Urothelium cell line (cell line): ENCODE results near the gene ARHGEF33.

ENCODE experiments used
- DNase-seq: peaks from one replicate; pipeline ENCODE4 v3.0.0; 2011; ENCODE audit warnings: low spot score, mixed read lengths
- FAIRE-seq: peaks from 2 replicates; lab custom pipeline; 2011; peaks lifted over from hg19 to GRCh38; lab: Jason Lieb, UNC

The ARHGEF33 gene

DNA sequence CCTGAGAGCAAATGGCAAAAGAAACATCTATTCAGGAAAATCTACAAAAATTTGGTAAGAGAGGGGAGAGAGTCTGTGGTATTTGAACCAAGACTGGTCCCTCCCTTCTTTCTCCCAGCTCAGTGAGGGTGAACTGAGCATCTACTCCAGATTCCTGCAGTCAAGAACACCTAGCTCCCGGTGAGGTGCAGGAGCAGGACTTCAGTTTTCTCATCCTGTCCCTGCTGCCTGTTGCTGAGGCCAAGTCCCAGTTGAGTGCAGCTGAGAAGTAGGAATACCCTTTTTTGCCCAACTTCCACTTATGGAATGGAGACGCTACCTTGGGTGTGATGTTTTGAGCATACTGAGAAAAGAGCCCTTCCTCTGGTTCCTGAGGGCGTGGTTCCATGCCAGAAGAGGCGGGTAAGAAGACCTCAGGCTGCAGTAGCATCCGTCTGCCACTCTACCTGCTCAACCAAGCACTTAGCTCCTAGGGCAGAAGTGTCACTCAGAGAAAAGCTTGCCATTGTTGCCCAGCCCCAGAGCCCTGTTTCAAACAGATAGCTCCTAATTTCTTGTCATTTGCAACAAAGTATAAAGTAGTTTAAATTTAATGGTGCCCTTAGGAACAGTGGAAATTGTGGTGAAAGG lies 118.3 kb downstream of the ARHGEF33 start:
- FAIRE-seq (no peak), DNase-seq (peak; percentile 6)

DNA sequence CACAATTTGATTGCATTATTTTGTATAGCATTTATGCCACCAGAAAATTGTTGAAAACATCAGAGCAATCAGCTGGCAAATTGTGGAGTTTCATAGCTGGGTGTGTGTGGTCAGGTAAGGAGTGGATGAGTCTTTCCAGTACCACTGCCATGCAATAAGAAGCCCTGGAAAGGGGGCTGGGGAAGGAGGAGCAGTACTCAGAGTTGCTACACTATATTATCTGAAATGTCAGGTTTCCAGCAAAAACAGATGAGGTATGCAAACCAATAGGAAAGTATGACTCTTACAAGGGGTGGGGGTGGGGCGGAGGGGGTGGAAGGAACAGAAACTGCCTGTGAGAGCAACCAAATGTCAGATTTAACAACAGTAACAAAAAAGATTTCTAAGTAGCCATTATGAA lies 119.0 kb downstream of the ARHGEF33 start:
- FAIRE-seq (no peak), DNase-seq (no peak)

DNA sequence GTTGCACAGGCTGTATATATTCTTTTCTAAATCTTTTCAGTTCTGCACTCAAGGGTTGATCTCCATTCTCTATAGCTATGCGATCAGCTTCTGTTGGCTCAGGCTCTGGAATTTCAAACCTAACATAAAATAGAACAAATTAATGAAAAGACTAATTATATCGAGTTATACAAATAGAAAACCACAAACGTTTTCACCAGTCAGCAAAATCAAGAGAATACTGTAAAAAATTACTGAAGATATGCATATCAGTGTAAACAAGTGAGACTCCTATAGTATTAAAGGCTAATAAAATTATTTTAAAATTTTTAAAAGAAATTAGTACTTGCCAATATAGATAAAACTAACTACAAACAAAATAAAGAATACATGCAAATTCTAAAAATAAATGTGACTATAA lies 124.2 kb downstream of the ARHGEF33 start:
- no peak for DNase-seq
- FAIRE-seq, result no peak

DNA sequence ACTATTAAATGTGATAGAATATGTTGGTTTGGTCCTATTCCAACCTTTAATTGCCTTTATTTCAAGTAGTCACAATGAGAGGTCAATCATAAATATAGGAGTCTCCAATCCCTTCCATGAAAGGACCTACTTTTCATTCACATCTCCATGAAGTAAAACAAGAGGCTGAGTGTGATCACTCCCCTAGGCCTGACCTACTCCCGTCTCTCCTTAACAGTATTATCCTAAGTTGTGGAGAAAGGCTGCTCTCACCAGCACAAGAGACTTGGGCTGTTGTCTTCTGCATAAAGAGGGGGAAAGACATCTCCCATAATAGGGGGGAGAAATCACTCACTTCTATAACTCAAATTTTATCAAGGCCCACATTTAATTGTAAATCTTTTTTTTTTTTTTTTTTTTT lies 125.7 kb downstream of the ARHGEF33 start:
- no peak for DNase-seq
- FAIRE-seq, result no peak

DNA sequence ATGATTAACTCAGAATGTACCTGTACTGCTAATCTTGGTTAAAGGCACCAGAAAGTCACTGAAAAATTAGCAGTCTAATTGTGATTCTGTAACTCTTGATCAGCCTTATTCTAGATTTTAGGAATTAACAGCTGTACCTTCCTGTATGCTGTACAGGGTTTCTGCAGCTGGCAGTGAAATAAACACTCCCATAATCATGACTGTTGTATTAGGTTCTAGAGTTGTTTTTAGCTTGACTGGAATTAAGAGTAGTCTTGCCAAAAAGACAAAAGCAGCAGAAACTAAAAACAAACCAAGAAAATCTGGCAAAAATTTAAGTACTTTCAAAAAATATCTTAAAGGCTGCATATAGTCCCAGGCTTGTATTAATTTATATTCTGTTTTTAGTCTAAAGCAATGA lies 127.7 kb downstream of the ARHGEF33 start:
- no peak for FAIRE-seq

DNA sequence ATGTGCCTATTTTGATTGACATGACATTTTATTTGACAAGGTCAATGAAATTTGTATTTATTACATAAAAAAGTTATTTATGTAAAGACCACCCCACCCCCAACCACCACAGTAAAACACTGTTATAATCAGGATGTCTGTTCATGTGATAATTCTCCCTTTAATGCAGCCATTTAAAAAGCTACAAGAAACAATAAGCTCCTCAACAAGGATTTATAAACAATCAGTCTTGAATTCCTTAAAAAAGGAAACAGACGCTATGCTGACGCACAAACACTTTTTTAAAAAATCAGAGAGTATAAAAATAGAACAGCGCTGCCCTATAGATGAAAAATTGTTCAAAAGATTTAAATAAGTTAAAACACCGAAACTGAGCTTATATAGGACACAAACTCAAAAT lies 129.0 kb downstream of the ARHGEF33 start:
- no peak for DNase-seq
- FAIRE-seq, result no peak

More for the DNA sequence above, 127.7 kb downstream of the ARHGEF33 start:
- DNase-seq, result no peak

DNA sequence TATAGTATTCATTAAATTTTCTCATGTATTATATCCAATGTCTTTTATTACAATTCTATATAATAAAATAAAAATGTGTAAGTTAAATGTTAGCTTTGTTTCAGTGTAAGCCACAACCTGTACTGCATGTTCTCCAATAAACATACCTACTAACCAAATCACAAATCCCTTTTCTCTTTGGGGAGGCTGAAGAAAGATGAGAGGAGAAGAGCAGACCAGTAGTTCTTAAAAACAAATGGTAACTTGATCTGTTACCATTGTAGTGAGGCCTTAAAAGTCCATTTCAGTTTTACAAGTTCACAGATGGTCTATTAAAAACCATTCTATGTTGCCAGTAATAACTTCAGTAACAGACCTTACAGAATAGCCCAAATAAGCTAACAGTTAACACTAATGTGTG lies 130.7 kb downstream of the ARHGEF33 start:
- no peak for FAIRE-seq

DNA sequence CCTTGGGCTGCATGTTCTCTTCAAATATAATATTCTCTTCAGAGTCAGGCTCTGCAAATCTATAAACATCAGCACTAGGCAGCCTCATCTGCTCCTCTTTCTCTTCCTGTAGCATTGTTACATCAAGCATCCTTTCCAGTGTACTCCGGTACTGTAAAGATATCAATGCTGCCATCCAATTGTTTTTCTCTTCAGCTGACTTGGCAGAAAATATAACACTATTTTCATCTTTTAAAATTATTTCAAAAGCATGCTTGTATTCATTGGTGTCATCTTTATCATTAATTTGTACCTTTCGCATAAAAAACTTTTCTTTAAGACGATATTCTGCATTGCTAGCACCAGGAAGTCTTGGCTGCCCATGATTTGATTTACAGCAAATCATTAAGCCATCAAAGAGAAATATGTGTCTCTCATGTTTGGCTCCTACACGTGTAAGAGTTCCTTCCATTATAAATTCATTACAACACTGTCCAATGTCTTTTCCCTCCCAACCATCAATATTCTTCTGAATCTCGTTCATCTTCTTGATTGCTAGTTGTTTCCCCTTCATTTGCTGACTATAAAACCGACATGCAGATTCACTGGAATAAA lies 133.1 kb downstream of the ARHGEF33 start:
- FAIRE-seq, result no peak

More for the DNA sequence above, 130.7 kb downstream of the ARHGEF33 start:
- no peak for DNase-seq

DNA sequence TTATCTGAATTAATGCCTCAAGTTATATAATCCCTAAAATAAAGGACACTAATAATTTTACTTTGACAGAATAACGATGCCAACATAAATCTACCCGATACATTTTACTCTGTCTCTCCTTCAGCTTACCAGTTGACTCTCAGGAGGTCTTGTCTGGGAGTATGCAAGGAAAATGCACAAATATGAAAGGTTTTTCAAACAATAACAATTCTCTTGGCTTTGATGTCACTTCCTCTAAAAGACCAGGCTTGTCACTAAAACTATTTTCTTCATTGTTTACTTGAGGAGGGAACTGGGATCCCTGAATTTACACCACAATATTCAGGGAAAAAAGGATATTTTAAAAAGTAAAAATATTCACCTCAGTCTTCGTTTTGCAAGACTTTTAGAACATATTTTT lies 134.0 kb downstream of the ARHGEF33 start:
- FAIRE-seq, result no peak
- DNase-seq, result no peak

More for the DNA sequence above, 133.1 kb downstream of the ARHGEF33 start:
- no peak for DNase-seq

DNA sequence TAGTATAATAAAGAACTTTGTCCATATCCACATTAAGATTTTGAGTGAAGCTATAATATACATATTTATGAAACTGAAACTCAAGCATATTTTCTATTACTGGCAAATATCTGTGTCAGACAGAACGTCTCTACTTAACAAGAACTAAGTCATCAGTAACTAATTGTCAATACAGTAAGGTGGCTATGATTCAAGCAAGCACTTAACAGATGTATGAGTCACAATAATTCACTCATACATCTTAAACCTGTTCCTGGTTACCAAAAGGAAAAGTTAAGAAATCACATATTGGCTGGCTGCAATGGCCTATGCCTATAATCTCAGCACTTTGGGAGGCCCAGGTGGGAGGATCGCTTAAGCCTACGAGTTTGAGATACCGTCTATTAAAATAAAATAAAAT lies 135.2 kb downstream of the ARHGEF33 start:
- DNase-seq (no peak), FAIRE-seq (no peak)
